Measurements from ENCODE around the gene ALKBH1. TPM values are rescaled to one million over a fixed set of nuclear protein-coding genes. Genes with fewer than 3 reads are reported as not detected.

The ALKBH1 gene
- total RNA-seq, 6 donors from 2014 or later, result 6.3 to 10.8 (median 9.0) TPM

- Histone ChIP-seq H3K36me3 (peaks cover 12 to 52% (median 22%) of the 10 kb centered on the region in 4 donors), H3K27me3 (no peaks in the 10 kb centered on the region), H3K27ac (no peak overlapping the region), H3K9me3 (no peaks in the 10 kb centered on the region), H3K4me1 (peaks cover 23 to 38% (median 31%) of the 10 kb centered on the region in 4 donors), H3K4me3 (peak overlapping the region in 3 of 4 donors; percentile 75 to 86 (median 79))
- DNase-seq (no peak), ATAC-seq (ENCODE audit: low FRiP score in 2 of 2) (no peak)
- WGBS, 2 donors, result 19 to 24% methylated on average over 7 of the region's 7 CpGs
- no peak for TF ChIP-seq POLR2A (IDR thresholded peaks at IDR 0.05)
- TF ChIP-seq, protein P1, sequence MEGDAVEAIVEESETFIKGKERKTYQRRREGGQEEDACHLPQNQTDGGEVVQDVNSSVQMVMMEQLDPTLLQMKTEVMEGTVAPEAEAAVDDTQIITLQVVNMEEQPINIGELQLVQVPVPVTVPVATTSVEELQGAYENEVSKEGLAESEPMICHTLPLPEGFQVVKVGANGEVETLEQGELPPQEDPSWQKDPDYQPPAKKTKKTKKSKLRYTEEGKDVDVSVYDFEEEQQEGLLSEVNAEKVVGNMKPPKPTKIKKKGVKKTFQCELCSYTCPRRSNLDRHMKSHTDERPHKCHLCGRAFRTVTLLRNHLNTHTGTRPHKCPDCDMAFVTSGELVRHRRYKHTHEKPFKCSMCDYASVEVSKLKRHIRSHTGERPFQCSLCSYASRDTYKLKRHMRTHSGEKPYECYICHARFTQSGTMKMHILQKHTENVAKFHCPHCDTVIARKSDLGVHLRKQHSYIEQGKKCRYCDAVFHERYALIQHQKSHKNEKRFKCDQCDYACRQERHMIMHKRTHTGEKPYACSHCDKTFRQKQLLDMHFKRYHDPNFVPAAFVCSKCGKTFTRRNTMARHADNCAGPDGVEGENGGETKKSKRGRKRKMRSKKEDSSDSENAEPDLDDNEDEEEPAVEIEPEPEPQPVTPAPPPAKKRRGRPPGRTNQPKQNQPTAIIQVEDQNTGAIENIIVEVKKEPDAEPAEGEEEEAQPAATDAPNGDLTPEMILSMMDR (IDR thresholded peaks at IDR 0.05), result no peak
- no peak for TF ChIP-seq EP300 (IDR thresholded peaks at IDR 0.05)
- no peak for TF ChIP-seq POLR2AphosphoS5 (IDR thresholded peaks at IDR 0.05)
These were observed 926 bp upstream of the ALKBH1 start for GRCh38 chr14:77708749-77709148.

DNA sequence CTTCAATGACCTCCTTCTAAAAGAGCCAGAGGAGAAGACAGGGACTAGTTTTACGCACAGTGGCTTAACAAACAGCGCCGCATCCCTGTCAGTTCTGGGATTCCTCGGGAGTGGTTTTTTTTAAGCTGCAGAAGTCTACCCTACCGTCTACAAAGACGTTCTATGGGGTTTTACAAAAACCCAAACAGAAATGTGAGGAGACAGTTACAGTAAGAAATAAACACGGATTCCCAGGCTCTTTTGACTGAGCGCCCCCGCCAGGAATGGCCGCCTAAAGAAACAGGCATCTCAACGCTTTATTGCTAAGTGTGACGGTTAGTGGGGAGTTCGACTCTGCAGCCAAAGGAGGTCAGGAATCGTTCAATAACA lies 484 bp downstream of the ALKBH1 start:
- DNase-seq (peak in 1 of 2 donors; percentile 45), ATAC-seq (ENCODE audit: low FRiP score in 2 of 2) (peak; percentile 55 to 59)
- Histone ChIP-seq H3K27me3 (no peaks in the 10 kb centered on the region), H3K4me3 (peak overlapping the region; percentile 75 to 92 (median 82)), H3K36me3 (peaks cover 7 to 52% (median 31%) of the 10 kb centered on the region in 4 donors), H3K4me1 (peaks cover 23 to 38% (median 31%) of the 10 kb centered on the region in 4 donors), H3K9me3 (no peaks in the 10 kb centered on the region), H3K27ac (peak overlapping the region; percentile 52 to 77 (median 71))
- 1% methylated on average over 14 of the region's 14 CpGs for WGBS, 2 donors
- TF ChIP-seq, protein P1 (IDR thresholded peaks at IDR 0.05), result peak in 2 of 6 experiments; percentile 15
- no peak for TF ChIP-seq POLR2AphosphoS5 (IDR thresholded peaks at IDR 0.05)

DNA sequence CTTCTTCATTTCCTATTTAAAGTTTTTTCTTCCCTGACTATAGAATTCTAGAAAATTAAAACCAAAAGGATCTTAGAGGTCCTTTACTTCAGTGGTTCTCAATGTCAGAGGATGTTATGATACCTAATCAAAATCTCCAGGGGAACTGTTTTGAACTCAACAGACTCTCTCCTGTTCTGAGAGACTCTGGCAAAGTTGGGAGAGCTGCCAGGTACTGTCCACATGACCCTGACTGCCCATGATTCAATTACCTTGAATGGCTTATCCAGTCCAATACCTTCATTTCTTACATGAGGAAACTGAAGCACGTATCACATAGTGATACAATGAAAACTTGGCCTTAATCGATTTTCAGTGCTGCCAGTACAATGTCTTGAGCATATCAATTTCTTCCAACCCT lies 16.6 kb downstream of the ALKBH1 start:
- Histone ChIP-seq H3K4me3 (no peak overlapping the region), H3K27ac (no peak overlapping the region), H3K27me3 (no peaks in the 10 kb centered on the region), H3K4me1 (no peaks in the 10 kb centered on the region), H3K36me3 (peaks cover 5 to 88% (median 36%) of the 10 kb centered on the region in 4 donors), H3K9me3 (no peaks in the 10 kb centered on the region)
- no peak for DNase-seq
- 93 to 97% methylated on average over 2 of the region's 2 CpGs for WGBS, 2 donors
- TF ChIP-seq POLR2AphosphoS5 (IDR thresholded peaks at IDR 0.05) (no peak), POLR2A (IDR thresholded peaks at IDR 0.05) (no peak), EP300 (IDR thresholded peaks at IDR 0.05) (no peak)
- TF ChIP-seq, protein P1 (IDR thresholded peaks at IDR 0.05), result no peak
- ATAC-seq (ENCODE audit: low FRiP score in 2 of 2), result no peak

GRCh38 chr14:77682158-77682553 lies 25.7 kb downstream of the ALKBH1 start:
- H3K27me3 ChIP-seq, result no peaks in the 10 kb centered on the region
- TF ChIP-seq, protein P1 (IDR thresholded peaks at IDR 0.05), result no peak
- TF ChIP-seq POLR2AphosphoS5 (IDR thresholded peaks at IDR 0.05), result no peak
- peak in 1 of 4 donors; percentile 31 for TF ChIP-seq EP300 (IDR thresholded peaks at IDR 0.05)
- TF ChIP-seq POLR2A (IDR thresholded peaks at IDR 0.05), result no peak
- H3K9me3 ChIP-seq, result no peaks in the 10 kb centered on the region
- H3K4me1 ChIP-seq, result peaks cover 0 to 15% (median 7%) of the 10 kb centered on the region in 4 donors
- DNase-seq (no peak), ATAC-seq (ENCODE audit: low FRiP score in 2 of 2) (no peak)
- H3K27ac ChIP-seq, result peak overlapping the region in 3 of 4 donors; percentile 18 to 44 (median 21)
- no peak overlapping the region for H3K4me3 ChIP-seq
- WGBS, 2 donors, result 13 to 25% methylated on average over 1 of the region's 1 CpG
- H3K36me3 ChIP-seq, result peaks cover 0 to 38% (median 11%) of the 10 kb centered on the region in 4 donors
